Natural killer cell treated with Interleukin-12 subunit alpha and Interleukin-12 subunit beta and Interleukin-15 and Interleukin-18, amount 100 ng/mL, for 72 hours (primary cell): ENCODE results near the gene SH3BP5. TPM values are rescaled to one million over a fixed set of nuclear protein-coding genes. Genes with fewer than 3 reads are reported as not detected.

Source experiments
- ATAC-seq, 2 donors: fragments of 150-1000 bp; cut with Tn5 transposase in 1 of 2; sonication (Bioruptor Pico), chemical (Tn5 transposase) in 1 of 2; 2 replicates each; pipeline ENCODE4 v1.10.0; 2021
- DNase-seq: peaks from one replicate; pipeline ENCODE4 v3.0.0; 2022; ENCODE audit warnings: low spot score
- H3K27ac Mint-ChIP-seq, 2 donors: 1 replicate in 1 of 2; 2 replicates in 1 of 2; pipeline ENCODE4 v1.8.0; 2022; ENCODE audit warnings: mixed read lengths in 2 of 2, mild to moderate bottlenecking in 1 of 2, moderate library complexity in 1 of 2
- H3K27me3 Mint-ChIP-seq, 2 donors: 1 replicate in 1 of 2; 2 replicates in 1 of 2; pipeline ENCODE4 v1.8.0; 2022; ENCODE audit warnings: mixed read lengths in 2 of 2
- H3K36me3 Mint-ChIP-seq: one replicate; pipeline ENCODE4 v1.8.0; 2022; ENCODE audit warnings: mixed read lengths
- H3K4me1 Mint-ChIP-seq, 2 donors: 1 replicate in 1 of 2; 2 replicates in 1 of 2; pipeline ENCODE4 v1.8.0; 2022; ENCODE audit warnings: low read depth in 2 of 2, mixed read lengths in 2 of 2, mild to moderate bottlenecking in 1 of 2
- H3K4me3 Mint-ChIP-seq: one replicate; pipeline ENCODE4 v1.8.0; 2022; ENCODE audit warnings: mixed read lengths
- H3K9me3 Mint-ChIP-seq: 2 replicates; pipeline ENCODE4 v1.8.0; 2022; ENCODE audit warnings: mixed read lengths
- total RNA-seq, 2 donors: library from RNA; stranded (reverse); gene quantifications; one replicate each; pipeline ENCODE4 v1.2.3, GENCODE V29; 2022

Gene SH3BP5
- total RNA-seq, 2 donors from 2014 or later = 58.5 to 165 TPM

DNA sequence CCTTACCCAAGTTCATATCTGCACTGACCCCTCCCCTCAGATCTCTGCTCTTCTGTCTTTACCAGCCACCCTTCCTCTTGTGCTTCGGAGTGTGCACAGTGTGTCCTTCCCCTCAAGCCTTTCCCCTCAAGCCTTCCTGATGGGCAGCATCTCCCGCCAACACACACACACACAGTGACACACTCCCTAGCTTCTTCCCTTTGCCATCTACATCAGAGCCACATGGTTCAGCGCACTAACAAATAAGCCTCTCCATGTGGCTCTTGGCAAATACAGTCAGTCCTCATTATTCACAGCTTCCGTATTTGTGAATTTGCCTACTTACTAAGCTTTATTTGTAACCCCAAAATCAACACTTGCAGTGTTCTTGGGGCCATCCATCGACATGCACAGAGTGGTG, 37.5 kb downstream of the SH3BP5 start:
- ATAC-seq = no peak
- H3K36me3 Mint-ChIP-seq = peaks cover 28% of the 10 kb centered on the region
- peak; percentile 47 for DNase-seq
- no peaks in the 10 kb centered on the region for H3K27me3 Mint-ChIP-seq
- H3K27ac Mint-ChIP-seq = peak overlapping the region; percentile 98
- H3K4me3 Mint-ChIP-seq = peak overlapping the region; percentile 78
- H3K4me1 Mint-ChIP-seq = peaks cover 67 to 71% of the 10 kb centered on the region in 2 donors
- H3K9me3 Mint-ChIP-seq = no peaks in the 10 kb centered on the region

DNA sequence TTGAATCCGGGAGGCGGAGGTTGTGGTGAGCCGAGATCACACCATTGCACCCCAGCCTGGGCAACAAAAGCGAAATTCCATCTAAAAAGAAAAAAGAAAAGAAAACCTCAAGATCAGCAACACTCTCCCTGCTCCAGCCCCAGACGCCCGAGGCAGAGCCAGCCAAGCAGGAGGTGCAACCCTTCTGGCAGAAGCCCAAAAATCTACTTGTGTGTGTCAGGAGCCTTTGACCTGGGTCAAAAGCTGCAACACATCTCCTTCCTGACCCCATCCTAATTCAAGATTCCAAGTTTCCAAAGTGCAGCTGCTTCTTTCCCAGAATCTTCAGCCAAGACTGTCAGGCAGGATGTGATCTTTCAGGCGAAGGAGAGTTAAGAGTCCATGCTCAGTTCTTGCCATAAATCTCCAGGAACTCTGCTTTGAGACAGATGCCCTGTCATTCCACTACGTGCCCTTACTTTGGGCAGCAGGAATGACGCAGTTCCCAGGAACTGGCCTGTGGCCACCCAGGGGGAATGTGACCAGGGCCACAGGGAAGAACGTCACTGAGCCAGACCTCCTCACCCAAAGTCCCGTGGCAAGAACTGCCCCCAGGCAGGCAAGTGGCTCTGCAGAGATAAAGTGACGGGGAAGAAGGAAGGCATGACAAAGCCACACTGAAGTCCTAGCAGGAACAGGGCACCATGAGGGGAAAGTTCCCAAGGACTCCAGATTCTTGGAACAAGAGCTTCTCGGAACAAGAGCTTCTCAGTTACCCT, 39.4 kb downstream of the SH3BP5 start:
- DNase-seq (peak; percentile 56), ATAC-seq (no peak)
- H3K4me3 Mint-ChIP-seq = peak overlapping the region; percentile 83
- no peaks in the 10 kb centered on the region for H3K27me3 Mint-ChIP-seq
- H3K36me3 Mint-ChIP-seq = peaks cover 25% of the 10 kb centered on the region
- peak overlapping the region; percentile 98 for H3K27ac Mint-ChIP-seq
- H3K4me1 Mint-ChIP-seq = peaks cover 79 to 81% of the 10 kb centered on the region in 2 donors
- H3K9me3 Mint-ChIP-seq = no peaks in the 10 kb centered on the region

DNA sequence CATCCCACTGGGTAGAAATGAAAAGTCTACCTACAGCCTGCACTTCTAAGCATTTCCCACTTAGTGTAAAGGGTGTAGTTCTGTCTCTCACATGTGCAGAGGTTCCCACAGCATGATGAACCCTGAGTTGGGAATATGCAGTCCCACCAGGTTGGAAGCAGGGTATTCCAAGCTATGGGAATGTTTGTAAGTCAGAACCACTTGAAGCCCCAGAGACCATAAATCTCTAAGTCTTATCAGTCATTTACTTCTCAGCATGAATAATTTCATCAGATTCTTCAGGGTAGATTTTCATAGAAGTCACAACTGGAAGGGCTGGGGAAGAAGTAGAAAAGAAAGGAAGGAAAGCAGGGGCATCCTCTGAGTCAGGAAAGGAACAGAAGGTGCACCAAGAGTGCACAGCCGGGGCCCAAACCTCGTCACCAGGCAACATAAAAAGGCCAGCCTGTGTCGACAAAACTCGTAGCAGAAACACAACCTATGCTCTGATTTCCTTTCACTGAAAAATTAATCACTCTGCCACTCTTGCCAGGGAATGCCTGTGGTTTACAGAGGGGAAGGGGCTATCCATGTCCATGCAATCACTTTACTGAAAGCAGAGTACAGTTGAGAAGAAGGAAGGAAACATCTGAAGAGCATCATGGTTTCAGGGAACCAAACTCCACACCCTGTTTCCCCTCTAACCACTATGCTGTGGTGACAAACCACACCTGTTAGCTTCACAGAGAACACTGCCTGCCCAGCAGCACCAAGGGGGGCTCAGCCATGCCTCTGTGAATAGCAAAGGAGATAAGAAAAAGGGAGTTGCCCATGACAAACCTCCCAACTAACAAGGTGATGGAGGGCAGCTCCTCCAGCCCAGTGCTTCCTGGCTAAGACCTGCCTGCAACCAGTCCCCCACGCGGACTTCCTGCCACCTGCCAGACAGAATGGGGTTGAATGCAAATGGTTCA, 40.5 kb downstream of the SH3BP5 start:
- DNase-seq (peak; percentile 91), ATAC-seq (peak; percentile 85 to 87)
- Mint-ChIP-seq H3K27me3 (no peaks in the 10 kb centered on the region), H3K4me1 (peaks cover 81 to 84% of the 10 kb centered on the region in 2 donors), H3K4me3 (peak overlapping the region; percentile 83), H3K9me3 (no peaks in the 10 kb centered on the region), H3K36me3 (peaks cover 18% of the 10 kb centered on the region), H3K27ac (peak overlapping the region; percentile 98)

DNA sequence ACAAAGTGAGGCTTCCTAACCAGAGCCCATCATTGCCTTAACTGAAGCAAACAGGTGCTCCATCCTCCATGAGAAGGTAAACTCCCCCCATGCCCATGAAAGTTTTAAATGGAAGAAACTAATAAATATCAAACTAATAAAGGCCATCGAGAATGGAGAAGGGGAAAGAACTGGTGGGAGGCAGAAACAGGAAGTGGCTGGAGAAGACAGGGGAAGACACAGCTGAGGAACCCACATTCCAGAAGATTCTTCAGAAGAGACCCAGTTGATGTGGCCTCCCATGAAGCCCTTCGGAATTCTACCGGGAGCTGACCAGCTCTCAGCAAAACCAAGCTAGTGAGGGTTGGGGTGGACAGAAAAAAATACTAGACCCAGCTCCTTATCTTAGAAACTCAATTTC, 41.6 kb downstream of the SH3BP5 start:
- H3K4me1 Mint-ChIP-seq = peaks cover 83 to 87% of the 10 kb centered on the region in 2 donors
- ATAC-seq = no peak
- H3K9me3 Mint-ChIP-seq = no peaks in the 10 kb centered on the region
- no peaks in the 10 kb centered on the region for H3K27me3 Mint-ChIP-seq
- DNase-seq = peak; percentile 42
- H3K36me3 Mint-ChIP-seq = peaks cover 19% of the 10 kb centered on the region
- peak overlapping the region; percentile 83 for H3K4me3 Mint-ChIP-seq
- peak overlapping the region; percentile 98 for H3K27ac Mint-ChIP-seq

DNA sequence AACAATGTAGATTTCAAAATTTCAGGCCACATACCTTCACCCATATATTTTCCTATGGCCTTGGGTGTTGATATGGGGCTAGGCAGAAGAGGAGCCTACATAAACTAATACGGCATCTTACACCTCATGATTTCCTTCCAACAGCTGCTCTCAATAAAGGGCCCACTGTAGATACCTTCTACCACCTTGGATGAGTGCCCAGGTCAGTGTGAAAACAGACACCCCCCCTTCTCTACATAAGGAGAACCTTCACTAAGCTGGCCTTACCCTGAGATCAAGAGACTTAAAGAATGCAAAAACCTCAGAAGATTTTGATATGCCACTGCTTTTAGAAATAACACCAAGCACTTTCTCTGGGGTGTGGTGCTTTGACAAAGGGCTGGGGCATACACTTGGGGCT, 42.7 kb downstream of the SH3BP5 start:
- Mint-ChIP-seq H3K9me3 (no peaks in the 10 kb centered on the region), H3K4me3 (peak overlapping the region; percentile 63), H3K4me1 (peaks cover 79 to 83% of the 10 kb centered on the region in 2 donors), H3K27ac (peak overlapping the region; percentile 98), H3K27me3 (no peaks in the 10 kb centered on the region), H3K36me3 (peaks cover 18% of the 10 kb centered on the region)
- ATAC-seq = no peak
- DNase-seq = peak; percentile 44

DNA sequence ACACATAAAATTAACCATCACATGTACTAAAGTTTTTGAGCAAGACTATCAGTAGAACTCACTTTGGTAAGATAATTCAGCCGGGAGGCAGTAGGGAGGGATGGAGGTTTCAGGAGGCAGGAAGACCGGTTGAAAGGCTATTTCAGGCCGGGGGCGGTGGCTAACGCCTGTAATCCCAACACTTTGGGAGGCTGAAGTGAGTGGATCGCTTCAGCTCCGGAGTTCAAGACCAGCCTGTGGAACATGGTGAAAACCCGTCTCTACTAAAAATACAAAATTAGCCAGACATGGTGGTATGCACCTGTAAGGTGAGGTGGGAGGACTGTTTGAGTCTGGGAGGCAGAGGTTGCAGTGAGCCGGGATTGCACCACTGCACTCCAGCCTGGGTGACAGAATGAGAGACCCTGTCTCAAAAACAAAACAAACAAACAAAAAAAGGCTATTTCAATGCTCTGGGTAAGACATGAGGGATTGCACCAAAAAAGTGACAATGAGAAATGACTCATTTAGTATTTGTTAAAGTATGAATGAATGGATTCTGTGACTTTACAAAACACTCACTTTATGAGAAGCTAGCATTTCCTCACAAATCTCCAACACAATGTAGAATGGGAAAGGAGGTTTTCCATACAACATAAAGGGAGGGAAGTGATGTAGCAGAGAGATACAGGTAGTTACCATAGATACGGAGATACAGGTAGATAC, 43.9 kb downstream of the SH3BP5 start:
- ATAC-seq (peak in 1 of 2 donors; percentile 11), DNase-seq (peak; percentile 37)
- H3K4me3 Mint-ChIP-seq = peak overlapping the region; percentile 63
- H3K36me3 Mint-ChIP-seq = peaks cover 12% of the 10 kb centered on the region
- peak overlapping the region; percentile 98 for H3K27ac Mint-ChIP-seq
- no peaks in the 10 kb centered on the region for H3K9me3 Mint-ChIP-seq
- no peaks in the 10 kb centered on the region for H3K27me3 Mint-ChIP-seq
- H3K4me1 Mint-ChIP-seq = peaks cover 84 to 87% of the 10 kb centered on the region in 2 donors

DNA sequence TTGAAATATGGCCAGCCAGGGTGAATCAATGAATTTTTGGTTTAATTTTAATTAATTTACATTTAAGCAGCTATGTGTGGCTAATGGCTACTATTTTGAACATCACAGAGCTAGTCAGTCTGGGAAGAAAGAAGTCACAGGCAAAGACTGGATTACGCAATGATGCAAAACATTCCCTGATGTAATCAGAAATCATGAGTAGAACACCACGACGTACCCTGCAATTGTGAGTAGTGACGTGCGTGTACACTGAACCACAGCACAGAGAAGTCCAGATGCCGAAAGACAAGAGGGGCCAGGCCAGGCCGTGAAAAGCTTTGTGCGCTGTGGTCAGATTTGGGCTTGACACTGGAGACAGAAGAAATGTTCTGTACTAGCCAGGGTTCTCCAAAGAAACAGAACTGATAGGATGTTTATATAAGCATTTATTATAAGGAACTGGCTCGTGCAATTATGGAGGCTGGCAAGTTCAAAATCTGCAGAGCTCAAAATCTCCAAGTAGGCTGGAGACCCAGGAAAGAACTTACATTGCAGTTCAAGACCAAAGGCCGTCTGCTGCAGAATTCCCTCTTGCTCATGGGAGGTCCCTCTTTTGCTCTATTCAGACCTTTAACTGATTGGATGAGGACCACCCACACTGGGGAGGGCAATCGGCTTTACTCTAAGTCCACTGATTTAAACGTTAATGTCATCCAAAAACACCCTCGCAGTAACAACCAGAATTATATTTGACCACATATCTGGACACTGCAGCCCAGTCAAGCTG, 44.6 kb downstream of the SH3BP5 start:
- peak overlapping the region; percentile 63 for H3K4me3 Mint-ChIP-seq
- DNase-seq = peak; percentile 77
- no peaks in the 10 kb centered on the region for H3K9me3 Mint-ChIP-seq
- peaks cover 12% of the 10 kb centered on the region for H3K36me3 Mint-ChIP-seq
- ATAC-seq = peak in 1 of 2 donors; percentile 64
- peak overlapping the region; percentile 98 for H3K27ac Mint-ChIP-seq
- H3K4me1 Mint-ChIP-seq = peaks cover 86 to 87% of the 10 kb centered on the region in 2 donors
- no peaks in the 10 kb centered on the region for H3K27me3 Mint-ChIP-seq

DNA sequence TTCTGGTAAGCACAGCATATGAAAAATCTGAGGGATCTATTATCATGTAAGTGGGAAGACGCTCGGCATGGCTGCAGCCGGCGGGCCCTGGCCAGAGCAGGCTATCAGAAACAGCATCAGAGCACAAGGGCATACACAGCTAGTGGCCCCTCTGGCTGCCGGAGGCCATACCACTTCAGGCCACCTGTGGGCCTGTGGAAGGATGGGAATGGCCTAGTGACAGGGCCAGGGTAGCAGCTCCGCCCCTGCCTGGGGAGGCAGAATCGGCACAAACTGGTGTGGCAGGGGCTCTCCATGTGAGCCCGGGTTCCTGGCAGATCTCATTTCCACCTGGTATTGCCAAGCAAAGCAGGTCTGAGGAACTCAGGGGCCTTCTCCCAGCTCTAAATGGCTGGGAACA, 46.4 kb downstream of the SH3BP5 start:
- peak overlapping the region; percentile 98 for H3K27ac Mint-ChIP-seq
- H3K9me3 Mint-ChIP-seq = no peaks in the 10 kb centered on the region

DNA sequence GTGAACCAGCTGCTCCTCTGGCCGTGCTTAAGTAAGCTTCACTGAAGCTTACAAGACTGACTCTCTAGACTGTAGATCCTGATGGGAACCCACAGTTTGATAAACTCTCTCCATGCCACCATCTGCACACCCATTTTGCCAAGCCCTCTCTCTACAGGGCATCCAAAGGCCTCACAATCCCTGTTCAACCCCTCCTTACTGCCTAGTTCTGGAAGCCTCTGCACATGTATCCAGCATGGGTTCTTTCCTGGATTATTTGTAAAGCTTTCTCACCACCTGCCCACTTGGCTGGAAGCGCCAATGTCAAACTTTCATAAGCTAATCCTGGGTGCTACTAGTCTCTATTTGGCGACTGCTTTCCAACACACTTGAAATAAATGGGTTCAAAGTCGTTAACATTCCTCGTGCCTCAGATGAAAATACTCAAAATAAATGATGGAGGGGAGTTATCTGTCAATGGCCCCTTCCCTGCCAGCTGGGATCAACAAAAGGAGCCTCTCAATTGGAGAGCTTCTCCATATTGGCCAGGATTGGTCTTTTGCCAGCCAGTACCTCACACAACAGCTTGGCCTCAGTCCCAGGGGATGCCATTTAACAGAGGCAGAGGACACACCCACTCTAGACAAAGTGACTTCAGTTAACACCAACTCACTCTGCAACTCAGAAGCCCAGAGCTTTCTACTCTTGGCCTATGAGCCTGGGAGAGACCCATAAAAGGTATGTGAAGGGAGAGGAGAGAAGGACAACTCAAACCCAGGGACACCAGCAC, 48.1 kb downstream of the SH3BP5 start:
- Mint-ChIP-seq H3K27me3 (no peaks in the 10 kb centered on the region), H3K27ac (peak overlapping the region; percentile 79 to 98), H3K36me3 (peaks cover 6% of the 10 kb centered on the region), H3K4me3 (peak overlapping the region; percentile 60), H3K9me3 (no peaks in the 10 kb centered on the region), H3K4me1 (peaks cover 85 to 88% of the 10 kb centered on the region in 2 donors)
- no peak for DNase-seq
- ATAC-seq = no peak

More for the DNA sequence above, 46.4 kb downstream of the SH3BP5 start:
- Mint-ChIP-seq H3K4me3 (peak overlapping the region; percentile 32), H3K4me1 (peaks cover 81 to 84% of the 10 kb centered on the region in 2 donors), H3K36me3 (peaks cover 12% of the 10 kb centered on the region), H3K27me3 (no peaks in the 10 kb centered on the region)
- DNase-seq = no peak
- ATAC-seq = no peak

DNA sequence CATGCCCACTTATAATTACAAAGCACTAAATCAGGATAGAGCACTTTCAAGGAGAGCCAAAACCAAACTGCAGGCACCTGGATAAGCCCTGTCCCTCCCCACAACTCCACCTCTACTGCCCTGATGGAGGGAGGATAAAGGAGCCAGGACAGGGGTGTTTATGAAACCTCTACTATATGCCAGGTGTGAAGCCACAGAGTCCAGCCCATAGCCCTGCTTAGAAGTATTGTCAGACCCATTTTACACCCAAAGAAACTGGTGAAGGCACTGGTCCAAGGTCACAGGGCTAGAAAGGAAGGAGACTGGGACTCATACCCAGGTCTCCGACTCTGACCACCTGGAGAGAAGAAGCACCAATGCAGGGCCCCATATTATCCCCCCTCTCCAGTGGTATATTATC, 48.7 kb downstream of the SH3BP5 start:
- H3K36me3 Mint-ChIP-seq = peaks cover 6% of the 10 kb centered on the region
- no peaks in the 10 kb centered on the region for H3K27me3 Mint-ChIP-seq
- H3K9me3 Mint-ChIP-seq = no peaks in the 10 kb centered on the region
- peak; percentile 46 to 53 for ATAC-seq
- DNase-seq = no peak
- H3K4me1 Mint-ChIP-seq = peaks cover 84 to 86% of the 10 kb centered on the region in 2 donors
- peak overlapping the region; percentile 79 to 98 for H3K27ac Mint-ChIP-seq
- H3K4me3 Mint-ChIP-seq = peak overlapping the region; percentile 60

DNA sequence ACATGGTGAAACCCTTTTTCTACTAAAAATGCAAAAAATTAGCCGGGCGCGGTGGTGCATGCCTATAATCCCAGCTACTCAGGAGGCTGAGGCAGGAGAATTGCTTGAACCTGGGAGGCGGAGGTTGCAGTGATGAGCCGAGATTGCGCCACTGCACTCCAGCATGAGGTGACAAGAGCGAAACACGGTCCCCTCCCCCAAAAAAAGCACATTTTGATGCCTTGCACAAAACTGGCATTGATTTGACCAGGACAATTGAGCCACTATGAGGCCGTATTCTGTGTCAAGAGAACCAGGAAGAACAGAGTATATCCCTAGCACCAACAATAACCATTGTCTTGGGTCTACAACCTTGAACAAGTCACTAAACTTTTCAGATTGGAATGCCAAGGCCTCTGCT, 50.6 kb downstream of the SH3BP5 start:
- Mint-ChIP-seq H3K36me3 (peaks cover 6% of the 10 kb centered on the region), H3K4me3 (no peak overlapping the region), H3K9me3 (no peaks in the 10 kb centered on the region), H3K27ac (peak overlapping the region; percentile 91 to 98), H3K4me1 (peaks cover 77 to 78% of the 10 kb centered on the region in 2 donors), H3K27me3 (no peaks in the 10 kb centered on the region)
- ATAC-seq = no peak
- DNase-seq = no peak

DNA sequence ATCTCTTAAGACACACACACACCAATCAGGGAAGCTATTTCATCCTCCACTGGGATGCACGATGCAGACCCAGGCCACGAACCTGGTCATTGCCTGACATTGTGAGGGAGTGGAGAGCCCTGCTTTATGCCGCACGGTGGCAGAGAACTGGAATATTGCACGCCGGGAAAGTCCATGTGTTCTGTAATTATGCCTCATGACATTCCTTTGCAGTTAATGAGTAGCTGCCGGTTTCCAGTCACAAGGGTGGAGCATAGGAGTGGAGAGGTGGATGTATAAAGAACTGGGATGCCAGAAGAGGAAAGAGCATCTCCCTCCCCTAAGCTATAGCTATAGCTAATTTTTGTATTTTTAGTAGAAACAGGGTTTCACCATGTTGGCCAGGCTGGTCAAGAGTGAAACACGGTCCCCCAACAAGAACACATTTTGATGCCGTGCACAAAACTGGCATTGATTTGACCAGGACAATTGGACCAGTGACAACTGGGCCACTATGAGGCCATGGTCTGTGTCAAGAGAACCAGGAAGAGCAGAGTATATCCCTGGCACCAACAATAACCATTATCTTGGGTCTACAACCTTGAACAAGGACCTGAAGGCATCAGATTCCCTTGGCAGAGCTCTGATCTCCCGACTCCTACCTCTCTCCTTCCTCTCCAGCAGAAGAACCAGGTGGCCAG, 51.4 kb downstream of the SH3BP5 start:
- H3K4me1 Mint-ChIP-seq = peaks cover 77 to 79% of the 10 kb centered on the region in 2 donors
- no peak for DNase-seq
- no peaks in the 10 kb centered on the region for H3K9me3 Mint-ChIP-seq
- H3K36me3 Mint-ChIP-seq = peaks cover 6% of the 10 kb centered on the region
- H3K27ac Mint-ChIP-seq = peak overlapping the region; percentile 91 to 98
- H3K27me3 Mint-ChIP-seq = no peaks in the 10 kb centered on the region
- ATAC-seq = no peak
- H3K4me3 Mint-ChIP-seq = peak overlapping the region; percentile 35
